Hepatocyte (in vitro differentiated cells): ENCODE data around the gene WNT2B.

Experiments
- CTCF ChIP-seq: fragments of 200-600 bp; sonication (generic); IDR thresholded peaks from 2 replicates; pipeline ENCODE4 v1.5.1; 2016; ENCODE audit warnings: antibody characterized with exemption, mild to moderate bottlenecking; ENCODE audit not compliant: poor library complexity
- EZH2 ChIP-seq: fragments of 200-600 bp; sonication (generic); IDR thresholded peaks from 2 replicates; pipeline ENCODE4 v1.6.1; 2016; ENCODE audit warnings: antibody characterized with exemption, mild to moderate bottlenecking, borderline replicate concordance

GRCh38 chr1:112536561-112536960 is 27.8 kb downstream of the WNT2B start:
- TF ChIP-seq CTCF: no peak
- no peak for TF ChIP-seq EZH2
